ENCODE measurements around the gene SLC6A11.

SLC6A11 gene

DNA sequence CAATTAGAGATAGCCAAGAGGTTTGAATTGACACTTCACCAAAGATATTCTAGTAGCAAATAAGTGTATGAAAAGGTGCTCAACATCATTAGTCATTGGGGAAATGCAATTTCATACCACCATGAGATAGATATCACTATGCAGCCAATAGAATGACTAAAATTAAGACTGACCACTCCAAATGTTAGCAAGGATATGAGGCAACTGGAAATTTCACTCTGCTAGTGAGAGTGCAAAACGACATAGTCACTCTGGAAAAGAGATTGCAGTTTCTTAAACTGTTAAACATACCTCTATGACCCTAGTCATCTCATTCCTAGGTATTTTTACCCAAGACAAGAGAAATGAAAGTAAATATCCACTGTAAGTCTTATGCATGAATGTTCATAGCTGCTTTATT is 27.6 kb upstream of the SLC6A11 start:
- no peak for ATAC-seq
- TF ChIP-seq ISL1 (CRISPR knock-in tag; IDR thresholded peaks at IDR 0.05), result no peak
- TF ChIP-seq ARNTL (CRISPR knock-in tag; IDR thresholded peaks at IDR 0.05; ENCODE audit: borderline replicate concordance, low read depth), result no peak
- TF ChIP-seq ZNF565 (CRISPR knock-in tag; conservative IDR thresholded peaks at IDR 0.05; ENCODE audit: low read depth), result no peak
- TF ChIP-seq GLIS3 (CRISPR knock-in tag; IDR thresholded peaks at IDR 0.05), result no peak
- TF ChIP-seq, protein P1, sequence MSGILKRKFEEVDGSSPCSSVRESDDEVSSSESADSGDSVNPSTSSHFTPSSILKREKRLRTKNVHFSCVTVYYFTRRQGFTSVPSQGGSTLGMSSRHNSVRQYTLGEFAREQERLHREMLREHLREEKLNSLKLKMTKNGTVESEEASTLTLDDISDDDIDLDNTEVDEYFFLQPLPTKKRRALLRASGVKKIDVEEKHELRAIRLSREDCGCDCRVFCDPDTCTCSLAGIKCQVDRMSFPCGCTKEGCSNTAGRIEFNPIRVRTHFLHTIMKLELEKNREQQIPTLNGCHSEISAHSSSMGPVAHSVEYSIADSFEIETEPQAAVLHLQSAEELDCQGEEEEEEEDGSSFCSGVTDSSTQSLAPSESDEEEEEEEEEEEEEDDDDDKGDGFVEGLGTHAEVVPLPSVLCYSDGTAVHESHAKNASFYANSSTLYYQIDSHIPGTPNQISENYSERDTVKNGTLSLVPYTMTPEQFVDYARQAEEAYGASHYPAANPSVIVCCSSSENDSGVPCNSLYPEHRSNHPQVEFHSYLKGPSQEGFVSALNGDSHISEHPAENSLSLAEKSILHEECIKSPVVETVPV (CRISPR knock-in tag; IDR thresholded peaks at IDR 0.05), result no peak
- TF ChIP-seq ZFP3 (CRISPR knock-in tag; IDR thresholded peaks at IDR 0.05), result no peak
- TF ChIP-seq BACH2 (CRISPR knock-in tag; IDR thresholded peaks at IDR 0.05; ENCODE audit: borderline replicate concordance), result no peak
- TF ChIP-seq ZC3H10 (CRISPR knock-in tag; IDR thresholded peaks at IDR 0.05), result no peak
- TF ChIP-seq ZNF8 (CRISPR knock-in tag; IDR thresholded peaks at IDR 0.05), result no peak
- TF ChIP-seq, protein P2, sequence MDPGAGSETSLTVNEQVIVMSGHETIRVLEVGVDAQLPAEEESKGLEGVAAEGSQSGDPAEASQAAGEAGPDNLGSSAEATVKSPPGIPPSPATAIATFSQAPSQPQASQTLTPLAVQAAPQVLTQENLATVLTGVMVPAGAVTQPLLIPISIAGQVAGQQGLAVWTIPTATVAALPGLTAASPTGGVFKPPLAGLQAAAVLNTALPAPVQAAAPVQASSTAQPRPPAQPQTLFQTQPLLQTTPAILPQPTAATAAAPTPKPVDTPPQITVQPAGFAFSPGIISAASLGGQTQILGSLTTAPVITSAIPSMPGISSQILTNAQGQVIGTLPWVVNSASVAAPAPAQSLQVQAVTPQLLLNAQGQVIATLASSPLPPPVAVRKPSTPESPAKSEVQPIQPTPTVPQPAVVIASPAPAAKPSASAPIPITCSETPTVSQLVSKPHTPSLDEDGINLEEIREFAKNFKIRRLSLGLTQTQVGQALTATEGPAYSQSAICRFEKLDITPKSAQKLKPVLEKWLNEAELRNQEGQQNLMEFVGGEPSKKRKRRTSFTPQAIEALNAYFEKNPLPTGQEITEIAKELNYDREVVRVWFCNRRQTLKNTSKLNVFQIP (CRISPR knock-in tag; IDR thresholded peaks at IDR 0.05; ENCODE audit: borderline replicate concordance, low read depth), result no peak
- TF ChIP-seq OSR1 (CRISPR knock-in tag; IDR thresholded peaks at IDR 0.05), result no peak
- no peak for TF ChIP-seq SNAI2 (CRISPR knock-in tag; IDR thresholded peaks at IDR 0.05)
- no peak for TF ChIP-seq ESRRG (CRISPR knock-in tag; IDR thresholded peaks at IDR 0.05)
- no peak for TF ChIP-seq RARB (CRISPR knock-in tag; IDR thresholded peaks at IDR 0.05)
- TF ChIP-seq ZFP30 (CRISPR knock-in tag; IDR thresholded peaks at IDR 0.05), result no peak
- TF ChIP-seq, protein P3, sequence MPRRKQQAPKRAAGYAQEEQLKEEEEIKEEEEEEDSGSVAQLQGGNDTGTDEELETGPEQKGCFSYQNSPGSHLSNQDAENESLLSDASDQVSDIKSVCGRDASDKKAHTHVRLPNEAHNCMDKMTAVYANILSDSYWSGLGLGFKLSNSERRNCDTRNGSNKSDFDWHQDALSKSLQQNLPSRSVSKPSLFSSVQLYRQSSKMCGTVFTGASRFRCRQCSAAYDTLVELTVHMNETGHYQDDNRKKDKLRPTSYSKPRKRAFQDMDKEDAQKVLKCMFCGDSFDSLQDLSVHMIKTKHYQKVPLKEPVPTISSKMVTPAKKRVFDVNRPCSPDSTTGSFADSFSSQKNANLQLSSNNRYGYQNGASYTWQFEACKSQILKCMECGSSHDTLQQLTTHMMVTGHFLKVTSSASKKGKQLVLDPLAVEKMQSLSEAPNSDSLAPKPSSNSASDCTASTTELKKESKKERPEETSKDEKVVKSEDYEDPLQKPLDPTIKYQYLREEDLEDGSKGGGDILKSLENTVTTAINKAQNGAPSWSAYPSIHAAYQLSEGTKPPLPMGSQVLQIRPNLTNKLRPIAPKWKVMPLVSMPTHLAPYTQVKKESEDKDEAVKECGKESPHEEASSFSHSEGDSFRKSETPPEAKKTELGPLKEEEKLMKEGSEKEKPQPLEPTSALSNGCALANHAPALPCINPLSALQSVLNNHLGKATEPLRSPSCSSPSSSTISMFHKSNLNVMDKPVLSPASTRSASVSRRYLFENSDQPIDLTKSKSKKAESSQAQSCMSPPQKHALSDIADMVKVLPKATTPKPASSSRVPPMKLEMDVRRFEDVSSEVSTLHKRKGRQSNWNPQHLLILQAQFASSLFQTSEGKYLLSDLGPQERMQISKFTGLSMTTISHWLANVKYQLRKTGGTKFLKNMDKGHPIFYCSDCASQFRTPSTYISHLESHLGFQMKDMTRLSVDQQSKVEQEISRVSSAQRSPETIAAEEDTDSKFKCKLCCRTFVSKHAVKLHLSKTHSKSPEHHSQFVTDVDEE (CRISPR knock-in tag; IDR thresholded peaks at IDR 0.05), result no peak
- no peak for TF ChIP-seq TOX (CRISPR knock-in tag; IDR thresholded peaks at IDR 0.05; ENCODE audit: borderline replicate concordance)

DNA sequence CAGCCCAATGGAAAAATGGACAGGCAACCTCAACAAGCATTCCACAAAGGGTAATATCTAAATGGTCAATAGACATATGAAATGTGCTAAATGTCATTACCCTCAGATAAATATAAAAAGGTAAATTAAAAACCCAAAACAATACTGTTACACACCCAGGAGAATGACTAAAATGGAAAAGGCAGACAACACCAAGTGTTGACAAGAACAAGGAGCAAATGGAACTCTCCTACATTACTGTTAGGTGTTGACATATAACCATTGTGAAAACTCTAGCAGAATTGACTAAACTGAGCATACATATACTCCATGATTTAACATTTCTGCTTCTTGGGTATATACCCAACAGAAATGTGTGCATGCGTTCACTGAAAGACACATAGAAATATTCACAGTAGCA is 25.3 kb upstream of the SLC6A11 start:
- TF ChIP-seq TOX (CRISPR knock-in tag; IDR thresholded peaks at IDR 0.05; ENCODE audit: borderline replicate concordance), result no peak
- TF ChIP-seq, protein P4, sequence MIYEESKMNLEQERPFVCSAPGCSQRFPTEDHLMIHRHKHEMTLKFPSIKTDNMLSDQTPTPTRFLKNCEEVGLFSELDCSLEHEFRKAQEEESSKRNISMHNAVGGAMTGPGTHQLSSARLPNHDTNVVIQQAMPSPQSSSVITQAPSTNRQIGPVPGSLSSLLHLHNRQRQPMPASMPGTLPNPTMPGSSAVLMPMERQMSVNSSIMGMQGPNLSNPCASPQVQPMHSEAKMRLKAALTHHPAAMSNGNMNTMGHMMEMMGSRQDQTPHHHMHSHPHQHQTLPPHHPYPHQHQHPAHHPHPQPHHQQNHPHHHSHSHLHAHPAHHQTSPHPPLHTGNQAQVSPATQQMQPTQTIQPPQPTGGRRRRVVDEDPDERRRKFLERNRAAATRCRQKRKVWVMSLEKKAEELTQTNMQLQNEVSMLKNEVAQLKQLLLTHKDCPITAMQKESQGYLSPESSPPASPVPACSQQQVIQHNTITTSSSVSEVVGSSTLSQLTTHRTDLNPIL (CRISPR knock-in tag; IDR thresholded peaks at IDR 0.05; ENCODE audit: low read depth), result no peak
- no peak for TF ChIP-seq OSR1 (CRISPR knock-in tag; IDR thresholded peaks at IDR 0.05)
- TF ChIP-seq ISL1 (CRISPR knock-in tag; IDR thresholded peaks at IDR 0.05), result no peak
- TF ChIP-seq ESRRG (CRISPR knock-in tag; IDR thresholded peaks at IDR 0.05), result no peak
- no peak for TF ChIP-seq ZFP30 (CRISPR knock-in tag; IDR thresholded peaks at IDR 0.05)
- no peak for TF ChIP-seq PPARA (CRISPR knock-in tag; IDR thresholded peaks at IDR 0.05; ENCODE audit: borderline replicate concordance)
- no peak for TF ChIP-seq BACH2 (CRISPR knock-in tag; IDR thresholded peaks at IDR 0.05; ENCODE audit: borderline replicate concordance)
- TF ChIP-seq ZC3H10 (CRISPR knock-in tag; IDR thresholded peaks at IDR 0.05), result no peak
- TF ChIP-seq ZNF565 (CRISPR knock-in tag; conservative IDR thresholded peaks at IDR 0.05; ENCODE audit: low read depth), result no peak
- TF ChIP-seq, protein P5, sequence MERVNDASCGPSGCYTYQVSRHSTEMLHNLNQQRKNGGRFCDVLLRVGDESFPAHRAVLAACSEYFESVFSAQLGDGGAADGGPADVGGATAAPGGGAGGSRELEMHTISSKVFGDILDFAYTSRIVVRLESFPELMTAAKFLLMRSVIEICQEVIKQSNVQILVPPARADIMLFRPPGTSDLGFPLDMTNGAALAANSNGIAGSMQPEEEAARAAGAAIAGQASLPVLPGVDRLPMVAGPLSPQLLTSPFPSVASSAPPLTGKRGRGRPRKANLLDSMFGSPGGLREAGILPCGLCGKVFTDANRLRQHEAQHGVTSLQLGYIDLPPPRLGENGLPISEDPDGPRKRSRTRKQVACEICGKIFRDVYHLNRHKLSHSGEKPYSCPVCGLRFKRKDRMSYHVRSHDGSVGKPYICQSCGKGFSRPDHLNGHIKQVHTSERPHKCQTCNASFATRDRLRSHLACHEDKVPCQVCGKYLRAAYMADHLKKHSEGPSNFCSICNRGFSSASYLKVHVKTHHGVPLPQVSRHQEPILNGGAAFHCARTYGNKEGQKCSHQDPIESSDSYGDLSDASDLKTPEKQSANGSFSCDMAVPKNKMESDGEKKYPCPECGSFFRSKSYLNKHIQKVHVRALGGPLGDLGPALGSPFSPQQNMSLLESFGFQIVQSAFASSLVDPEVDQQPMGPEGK (CRISPR knock-in tag; IDR thresholded peaks at IDR 0.05; ENCODE audit: borderline replicate concordance), result no peak
- no peak for ATAC-seq

DNA sequence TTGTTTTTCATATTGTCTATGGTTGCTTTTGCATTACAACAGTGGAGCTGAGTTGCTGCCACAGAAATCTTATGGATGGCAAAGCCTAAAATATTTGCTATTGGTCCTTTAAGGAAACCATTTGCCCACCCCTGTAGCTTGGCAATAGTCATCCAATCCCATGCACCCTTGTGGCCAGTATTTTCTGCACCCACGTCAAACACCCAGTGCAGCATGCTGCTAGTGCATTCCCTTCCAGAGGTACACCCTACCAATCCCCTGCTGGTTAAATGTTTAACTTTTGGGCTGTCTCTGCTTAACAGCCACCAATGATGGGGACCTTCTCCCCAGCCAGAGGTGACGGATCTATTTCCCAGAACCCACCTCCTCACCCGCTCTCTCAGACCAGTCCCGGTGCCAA is 23.8 kb upstream of the SLC6A11 start:
- TF ChIP-seq TCF4 (CRISPR knock-in tag; IDR thresholded peaks at IDR 0.05; ENCODE audit: borderline replicate concordance) (no peak), ZNF70 (CRISPR knock-in tag; IDR thresholded peaks at IDR 0.05) (no peak), ZC3H10 (CRISPR knock-in tag; IDR thresholded peaks at IDR 0.05) (no peak), ZNF565 (CRISPR knock-in tag; conservative IDR thresholded peaks at IDR 0.05; ENCODE audit: low read depth) (no peak), PPARA (CRISPR knock-in tag; IDR thresholded peaks at IDR 0.05; ENCODE audit: borderline replicate concordance) (no peak), RARB (CRISPR knock-in tag; IDR thresholded peaks at IDR 0.05) (no peak), OSR1 (CRISPR knock-in tag; IDR thresholded peaks at IDR 0.05) (no peak)
- TF ChIP-seq, protein P3 (CRISPR knock-in tag; IDR thresholded peaks at IDR 0.05), result no peak
- ATAC-seq, result no peak

Data from SK-N-SH treated with all-trans-retinoic acid at 6 μM for 48 hours (cell line).